Neuronal stem cell (in vitro differentiated cells): ENCODE results near the gene PIK3C2G.

Experiments
- DNase-seq: peaks from one replicate; pipeline ENCODE4 v3.0.0-alpha.2; 2013; ENCODE audit warnings: low spot score
- H2AFZ ChIP-seq: one replicate; pipeline ENCODE4 v1.6.1; 2013; ENCODE audit warnings: mild to moderate bottlenecking, low read length, inconsistent platforms
- H2AK5ac ChIP-seq: 2 replicates; pipeline ENCODE4 v1.6.1; 2013; ENCODE audit warnings: low read depth, mild to moderate bottlenecking, inconsistent platforms, low read length, moderate library complexity, mixed read lengths
- H2BK120ac ChIP-seq: 2 replicates; pipeline ENCODE4 v1.6.1; 2013; ENCODE audit warnings: low read depth, mild to moderate bottlenecking, inconsistent platforms, low read length, moderate library complexity, mixed read lengths
- H2BK12ac ChIP-seq: one replicate; pipeline ENCODE4 v1.6.1; 2013; ENCODE audit warnings: low read length, inconsistent platforms
- H2BK15ac ChIP-seq: 2 replicates; pipeline ENCODE4 v1.6.1; 2013; ENCODE audit warnings: mild to moderate bottlenecking, low read length, inconsistent platforms, mixed read lengths
- H2BK5ac ChIP-seq: one replicate; pipeline ENCODE4 v1.6.1; 2013; ENCODE audit warnings: inconsistent platforms, mild to moderate bottlenecking, low read length, moderate library complexity
- H3K14ac ChIP-seq: one replicate; pipeline ENCODE4 v1.6.1; 2013; ENCODE audit warnings: low read length, inconsistent platforms
- H3K18ac ChIP-seq: 2 replicates; pipeline ENCODE4 v1.6.1; 2013; ENCODE audit warnings: low read length, inconsistent platforms
- H3K23ac ChIP-seq: 2 replicates; pipeline ENCODE4 v1.6.1; 2013; ENCODE audit warnings: low read depth, mild to moderate bottlenecking, mixed read lengths, low read length, inconsistent platforms; ENCODE audit not compliant: poor library complexity
- H3K27ac ChIP-seq: replicated peaks from 3 replicates; pipeline ENCODE4 v1.5.1; 2013; ENCODE audit warnings: low read length, inconsistent platforms
- H3K27me3 ChIP-seq, 3 experiments: 2 replicates each; pipeline ENCODE4 v1.6.1; 2013; ENCODE audit warnings: low read length in 3 of 3, mild to moderate bottlenecking in 2 of 3, inconsistent platforms in 1 of 3, low read depth in 1 of 3, mixed read lengths in 1 of 3, moderate library complexity in 1 of 3; ENCODE audit not compliant: control insufficient read depth in 3 of 3, insufficient read depth in 3 of 3
- H3K36me3 ChIP-seq, 2 donors: replicated peaks in 1 of 2; 2 replicates each; pipeline ENCODE4 v1.6.1; 2013; ENCODE audit warnings: low read length in 2 of 2; ENCODE audit not compliant: control insufficient read depth in 2 of 2, insufficient read depth in 2 of 2
- H3K4ac ChIP-seq: 2 replicates; pipeline ENCODE4 v1.6.1; 2013; ENCODE audit warnings: inconsistent platforms, mild to moderate bottlenecking, low read length, moderate library complexity
- H3K4me1 ChIP-seq, 2 donors: 1 replicate in 1 of 2; 2 replicates in 1 of 2; pipeline ENCODE4 v1.6.1; 2013; ENCODE audit warnings: low read length in 2 of 2, low read depth in 1 of 2; ENCODE audit not compliant: control insufficient read depth in 2 of 2, insufficient read depth in 1 of 2
- H3K4me2 ChIP-seq: one replicate; pipeline ENCODE4 v1.6.1; 2013; ENCODE audit warnings: mild to moderate bottlenecking, low read length, inconsistent platforms; ENCODE audit not compliant: insufficient read depth, poor library complexity, severe bottlenecking
- H3K4me3 ChIP-seq, 2 donors: 2 replicates each; pipeline ENCODE4 v1.5.1; 2013; ENCODE audit warnings: low read length in 2 of 2, mild to moderate bottlenecking in 2 of 2, inconsistent platforms in 1 of 2, moderate library complexity in 1 of 2
- H3K79me1 ChIP-seq: one replicate; pipeline ENCODE4 v1.6.1; 2013; ENCODE audit warnings: low read depth, mild to moderate bottlenecking, inconsistent platforms, low read length, moderate library complexity
- H3K9ac ChIP-seq: one replicate; pipeline ENCODE4 v1.6.1; 2013; ENCODE audit warnings: mild to moderate bottlenecking, low read depth, low read length, inconsistent platforms; ENCODE audit not compliant: poor library complexity
- H3K9me3 ChIP-seq, 2 donors: replicated peaks in 1 of 2; 2 replicates each; pipeline versions ENCODE3 to v1.6.1; 2013; ENCODE audit warnings: low read length in 2 of 2, mild to moderate bottlenecking in 2 of 2, inconsistent platforms in 1 of 2, low read depth in 1 of 2, mixed read lengths in 1 of 2, moderate library complexity in 1 of 2; ENCODE audit not compliant: control insufficient read depth in 2 of 2, insufficient read depth in 1 of 2
- H4K8ac ChIP-seq: one replicate; pipeline ENCODE4 v1.6.1; 2013; ENCODE audit warnings: low read depth, mild to moderate bottlenecking, inconsistent platforms, low read length, moderate library complexity
- H4K91ac ChIP-seq: one replicate; pipeline ENCODE4 v1.6.1; 2013; ENCODE audit warnings: low read length, low read depth, mild to moderate bottlenecking, inconsistent platforms; ENCODE audit not compliant: poor library complexity
- WGBS, 2 donors: extraction: QIAGEN DNeasy Blood & Tissue Kit; methylation state at CpG; one replicate each; pipeline ENCODE4 v1.1.7; 2013; ENCODE audit warnings: missing lambda C conversion rate in 2 of 2, mixed read lengths in 1 of 2; ENCODE audit not compliant: insufficient read length in 2 of 2, insufficient replicate concordance in 1 of 2; ENCODE audit errors: extremely low coverage in 2 of 2; 5-methylcytosine and 5-hydroxymethylcytosine counted together

The PIK3C2G gene

DNA sequence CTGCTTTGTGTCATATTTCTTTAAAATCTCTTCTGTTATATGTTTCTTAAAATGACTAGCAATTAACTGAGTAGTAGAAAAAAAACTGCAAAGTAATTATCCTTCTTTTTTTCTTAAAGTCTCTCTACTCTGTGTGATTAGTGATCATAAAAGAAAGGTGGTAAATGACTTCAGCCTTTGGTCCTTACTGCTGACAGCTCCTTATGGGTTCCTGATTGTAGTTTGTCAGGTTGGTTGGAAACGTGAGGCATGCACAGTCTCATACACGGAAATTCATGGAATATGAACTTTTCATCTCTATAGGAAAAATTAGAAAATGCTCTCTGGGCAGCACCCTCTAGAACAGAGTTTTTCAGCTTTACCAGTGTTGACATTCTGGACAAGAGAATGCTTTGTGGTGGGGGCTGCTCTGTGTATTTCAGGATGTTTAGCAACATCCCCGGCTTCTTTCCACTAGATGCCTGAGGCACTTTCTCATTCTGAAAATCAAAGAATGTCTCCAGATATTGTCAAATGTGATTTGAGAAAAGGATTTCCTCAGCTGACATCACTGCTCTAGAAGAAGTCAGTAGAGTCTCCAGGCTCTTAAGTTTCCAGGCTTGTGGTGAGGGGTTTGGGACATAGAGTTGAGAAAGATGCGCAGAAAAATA lies 121.0 kb downstream of the PIK3C2G start:
- Histone ChIP-seq H4K91ac (no peak overlapping the region), H3K23ac (no peak overlapping the region), H3K9ac (no peak overlapping the region), H4K8ac (no peak overlapping the region), H2BK15ac (no peak overlapping the region), H2BK5ac (no peak overlapping the region), H3K36me3 (no peaks in the 10 kb centered on the region), H3K4me1 (peaks cover 2 to 7% of the 10 kb centered on the region in 2 donors), H2AFZ (no peak overlapping the region), H3K4ac (no peak overlapping the region), H2BK12ac (no peak overlapping the region), H3K18ac (no peak overlapping the region), H2BK120ac (no peak overlapping the region), H3K14ac (no peak overlapping the region), H3K4me2 (no peak overlapping the region), H3K27me3 (no peaks in the 10 kb centered on the region), H3K4me3 (no peak overlapping the region), H2AK5ac (no peak overlapping the region), H3K9me3 (no peaks in the 10 kb centered on the region), H3K79me1 (no peaks in the 10 kb centered on the region), H3K27ac (no peak overlapping the region)
- WGBS, 2 donors = no CpG with 5 or more reads among the region's 4 CpGs
- no peak for DNase-seq

DNA sequence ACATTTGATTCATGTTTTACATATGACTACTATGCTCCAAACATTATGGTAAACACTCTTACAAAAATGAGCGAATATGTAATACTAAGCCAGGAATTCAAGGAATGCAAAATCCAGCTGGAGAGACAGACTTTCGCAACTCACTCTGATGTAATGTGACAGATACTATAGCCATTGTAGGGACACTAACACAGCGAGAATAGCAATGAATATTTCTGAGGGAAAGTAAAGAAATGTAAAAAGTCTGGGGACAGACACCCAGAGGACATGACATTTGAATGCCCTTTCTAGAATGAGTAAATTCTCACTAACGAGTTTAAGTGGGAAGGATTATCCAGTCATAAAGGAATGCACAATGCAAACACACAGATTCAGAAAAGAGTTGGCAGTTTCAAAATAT lies 121.9 kb downstream of the PIK3C2G start:
- no peak overlapping the region for H2AK5ac ChIP-seq
- no peak overlapping the region for H3K4me2 ChIP-seq
- no peak overlapping the region for H3K18ac ChIP-seq
- H3K9ac ChIP-seq = no peak overlapping the region
- no peaks in the 10 kb centered on the region for H3K79me1 ChIP-seq
- no peak overlapping the region for H2BK15ac ChIP-seq
- H3K4ac ChIP-seq = no peak overlapping the region
- H4K8ac ChIP-seq = no peak overlapping the region
- no peak overlapping the region for H2AFZ ChIP-seq
- no peak overlapping the region for H3K14ac ChIP-seq
- H4K91ac ChIP-seq = no peak overlapping the region
- DNase-seq = peak; percentile 15
- H3K27me3 ChIP-seq = no peaks in the 10 kb centered on the region
- H2BK12ac ChIP-seq = no peak overlapping the region
- no peak overlapping the region for H3K23ac ChIP-seq
- H3K27ac ChIP-seq = no peak overlapping the region
- no peak overlapping the region for H2BK5ac ChIP-seq
- no peak overlapping the region for H3K4me3 ChIP-seq
- no peaks in the 10 kb centered on the region for H3K36me3 ChIP-seq
- no peaks in the 10 kb centered on the region for H3K9me3 ChIP-seq
- WGBS, 2 donors = no CpG with 5 or more reads among the region's 4 CpGs
- H3K4me1 ChIP-seq = peaks cover 2 to 7% of the 10 kb centered on the region in 2 donors
- H2BK120ac ChIP-seq = no peak overlapping the region

DNA sequence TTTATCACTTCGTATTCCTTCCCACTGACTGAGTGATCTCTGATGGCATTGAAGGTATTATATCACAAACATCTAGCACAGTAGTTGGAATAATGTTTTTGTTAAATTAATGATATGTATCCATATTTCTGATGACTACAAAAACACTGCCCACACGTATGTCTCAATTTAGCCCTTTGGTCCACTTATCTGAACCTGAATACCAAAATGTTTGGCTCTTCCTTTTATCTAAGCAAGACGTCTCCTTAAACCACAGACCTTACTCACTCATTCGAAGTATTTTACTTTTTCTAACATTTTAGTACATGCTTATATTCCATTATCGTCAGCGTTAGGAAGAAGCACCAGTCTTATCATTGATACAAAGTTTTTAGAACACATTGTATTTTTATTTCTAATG lies 126.4 kb downstream of the PIK3C2G start:
- Histone ChIP-seq H4K91ac (no peak overlapping the region), H3K18ac (no peak overlapping the region), H3K4me2 (no peak overlapping the region), H3K79me1 (no peaks in the 10 kb centered on the region), H2AFZ (no peak overlapping the region), H3K4ac (no peak overlapping the region), H2BK15ac (no peak overlapping the region), H3K9ac (no peak overlapping the region), H3K4me3 (no peak overlapping the region), H3K14ac (no peak overlapping the region), H3K27ac (no peak overlapping the region), H3K9me3 (no peaks in the 10 kb centered on the region), H2BK120ac (no peak overlapping the region), H4K8ac (no peak overlapping the region), H3K36me3 (no peaks in the 10 kb centered on the region), H2BK5ac (no peak overlapping the region), H3K4me1 (peaks cover 2 to 7% of the 10 kb centered on the region in 2 donors), H2BK12ac (no peak overlapping the region), H3K23ac (no peak overlapping the region), H2AK5ac (no peak overlapping the region), H3K27me3 (no peaks in the 10 kb centered on the region)
- WGBS, 2 donors = no CpG with 5 or more reads among the region's 6 CpGs
- DNase-seq = no peak

DNA sequence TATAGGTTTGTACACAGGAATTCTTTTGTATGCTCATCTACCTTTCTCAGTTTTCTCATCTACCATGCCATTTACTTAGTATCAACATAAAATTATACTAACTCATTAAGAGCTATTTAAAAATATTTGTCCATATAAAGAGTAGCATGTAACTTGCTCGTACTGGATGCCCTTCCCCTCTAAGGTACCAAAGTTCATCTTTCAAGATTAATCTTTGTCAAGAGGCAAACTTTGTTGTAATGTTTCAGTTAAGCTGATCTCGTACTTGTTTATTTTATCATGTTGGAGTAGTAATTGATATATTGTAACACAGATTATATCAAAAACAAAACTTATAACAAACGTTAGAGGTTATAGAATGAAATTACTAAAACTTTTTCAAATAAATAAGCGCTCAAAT lies 128.5 kb downstream of the PIK3C2G start:
- no peak for DNase-seq
- H3K36me3 ChIP-seq = no peaks in the 10 kb centered on the region
- no peaks in the 10 kb centered on the region for H3K79me1 ChIP-seq
- no peak overlapping the region for H3K4ac ChIP-seq
- no peak overlapping the region for H3K4me3 ChIP-seq
- no peak overlapping the region for H4K91ac ChIP-seq
- no peak overlapping the region for H2BK5ac ChIP-seq
- no peak overlapping the region for H3K27ac ChIP-seq
- no peak overlapping the region for H3K9ac ChIP-seq
- H3K4me1 ChIP-seq = no peaks in the 10 kb centered on the region
- H3K23ac ChIP-seq = no peak overlapping the region
- no peak overlapping the region for H3K18ac ChIP-seq
- H3K9me3 ChIP-seq = no peaks in the 10 kb centered on the region
- H2BK120ac ChIP-seq = no peak overlapping the region
- H2AFZ ChIP-seq = no peak overlapping the region
- H3K27me3 ChIP-seq = no peaks in the 10 kb centered on the region
- WGBS, 2 donors = no CpG with 5 or more reads among the region's 4 CpGs
- no peak overlapping the region for H2BK12ac ChIP-seq
- H3K14ac ChIP-seq = no peak overlapping the region
- H2BK15ac ChIP-seq = no peak overlapping the region
- H3K4me2 ChIP-seq = no peak overlapping the region
- no peak overlapping the region for H4K8ac ChIP-seq
- H2AK5ac ChIP-seq = no peak overlapping the region
